HL-60 (cell line): Measurements from ENCODE around the gene C16orf86.

Source experiments
- TF ChIP-seq, protein P1 (sequence below): IDR thresholded peaks from one replicate; pipeline ENCODE4 v1.5.1; 2011; ENCODE audit warnings: low read length, control low read depth, inconsistent platforms; ENCODE audit not compliant: insufficient read depth
- TF ChIP-seq, protein P2 (sequence below): IDR thresholded peaks from 2 replicates; pipeline ENCODE4 v1.6.1; 2012; ENCODE audit warnings: low read depth; ENCODE audit not compliant: insufficient replicate concordance

DNA sequence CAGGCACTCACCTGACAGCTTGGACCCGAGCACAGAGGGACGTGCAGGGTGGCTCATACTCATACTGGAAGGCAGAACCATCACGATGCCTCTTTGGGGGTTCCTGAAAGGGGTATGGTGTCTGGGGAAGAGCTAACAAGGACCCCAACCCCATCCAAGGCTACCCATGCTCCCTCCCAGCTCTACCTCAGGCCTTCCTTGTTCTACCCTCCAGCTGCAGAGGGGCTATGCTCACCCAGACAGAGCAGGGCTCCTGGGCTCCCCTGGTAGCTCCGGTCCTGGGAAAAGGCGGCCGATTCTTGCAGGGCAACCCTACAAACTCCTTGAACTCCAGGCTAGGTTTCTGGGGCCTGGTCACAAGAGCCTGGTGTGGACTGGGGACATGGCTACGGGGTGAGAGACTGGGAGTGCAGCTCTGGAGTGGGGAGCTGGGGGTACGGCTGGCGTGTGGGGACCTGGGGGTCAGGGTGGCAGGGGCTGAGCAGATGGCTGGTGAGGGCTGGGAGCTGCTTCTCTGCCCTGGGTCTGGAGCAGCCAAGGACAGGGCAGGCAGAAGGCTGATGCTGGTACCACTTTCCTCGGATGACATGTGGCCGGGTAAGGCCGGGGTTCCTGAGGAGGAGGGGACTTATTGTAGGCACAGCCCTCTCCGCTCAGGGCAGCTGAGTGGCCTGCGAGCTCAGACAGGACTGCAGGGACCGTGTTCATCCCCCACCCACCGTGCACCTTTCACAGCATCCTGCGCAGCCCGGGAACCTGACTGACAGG is 8.7 kb upstream of the C16orf86 start:
- TF ChIP-seq, protein P1, sequence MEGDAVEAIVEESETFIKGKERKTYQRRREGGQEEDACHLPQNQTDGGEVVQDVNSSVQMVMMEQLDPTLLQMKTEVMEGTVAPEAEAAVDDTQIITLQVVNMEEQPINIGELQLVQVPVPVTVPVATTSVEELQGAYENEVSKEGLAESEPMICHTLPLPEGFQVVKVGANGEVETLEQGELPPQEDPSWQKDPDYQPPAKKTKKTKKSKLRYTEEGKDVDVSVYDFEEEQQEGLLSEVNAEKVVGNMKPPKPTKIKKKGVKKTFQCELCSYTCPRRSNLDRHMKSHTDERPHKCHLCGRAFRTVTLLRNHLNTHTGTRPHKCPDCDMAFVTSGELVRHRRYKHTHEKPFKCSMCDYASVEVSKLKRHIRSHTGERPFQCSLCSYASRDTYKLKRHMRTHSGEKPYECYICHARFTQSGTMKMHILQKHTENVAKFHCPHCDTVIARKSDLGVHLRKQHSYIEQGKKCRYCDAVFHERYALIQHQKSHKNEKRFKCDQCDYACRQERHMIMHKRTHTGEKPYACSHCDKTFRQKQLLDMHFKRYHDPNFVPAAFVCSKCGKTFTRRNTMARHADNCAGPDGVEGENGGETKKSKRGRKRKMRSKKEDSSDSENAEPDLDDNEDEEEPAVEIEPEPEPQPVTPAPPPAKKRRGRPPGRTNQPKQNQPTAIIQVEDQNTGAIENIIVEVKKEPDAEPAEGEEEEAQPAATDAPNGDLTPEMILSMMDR: no peak
- TF ChIP-seq, protein P2, sequence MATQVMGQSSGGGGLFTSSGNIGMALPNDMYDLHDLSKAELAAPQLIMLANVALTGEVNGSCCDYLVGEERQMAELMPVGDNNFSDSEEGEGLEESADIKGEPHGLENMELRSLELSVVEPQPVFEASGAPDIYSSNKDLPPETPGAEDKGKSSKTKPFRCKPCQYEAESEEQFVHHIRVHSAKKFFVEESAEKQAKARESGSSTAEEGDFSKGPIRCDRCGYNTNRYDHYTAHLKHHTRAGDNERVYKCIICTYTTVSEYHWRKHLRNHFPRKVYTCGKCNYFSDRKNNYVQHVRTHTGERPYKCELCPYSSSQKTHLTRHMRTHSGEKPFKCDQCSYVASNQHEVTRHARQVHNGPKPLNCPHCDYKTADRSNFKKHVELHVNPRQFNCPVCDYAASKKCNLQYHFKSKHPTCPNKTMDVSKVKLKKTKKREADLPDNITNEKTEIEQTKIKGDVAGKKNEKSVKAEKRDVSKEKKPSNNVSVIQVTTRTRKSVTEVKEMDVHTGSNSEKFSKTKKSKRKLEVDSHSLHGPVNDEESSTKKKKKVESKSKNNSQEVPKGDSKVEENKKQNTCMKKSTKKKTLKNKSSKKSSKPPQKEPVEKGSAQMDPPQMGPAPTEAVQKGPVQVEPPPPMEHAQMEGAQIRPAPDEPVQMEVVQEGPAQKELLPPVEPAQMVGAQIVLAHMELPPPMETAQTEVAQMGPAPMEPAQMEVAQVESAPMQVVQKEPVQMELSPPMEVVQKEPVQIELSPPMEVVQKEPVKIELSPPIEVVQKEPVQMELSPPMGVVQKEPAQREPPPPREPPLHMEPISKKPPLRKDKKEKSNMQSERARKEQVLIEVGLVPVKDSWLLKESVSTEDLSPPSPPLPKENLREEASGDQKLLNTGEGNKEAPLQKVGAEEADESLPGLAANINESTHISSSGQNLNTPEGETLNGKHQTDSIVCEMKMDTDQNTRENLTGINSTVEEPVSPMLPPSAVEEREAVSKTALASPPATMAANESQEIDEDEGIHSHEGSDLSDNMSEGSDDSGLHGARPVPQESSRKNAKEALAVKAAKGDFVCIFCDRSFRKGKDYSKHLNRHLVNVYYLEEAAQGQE: no peak
